ENCODE measurements around the gene FXR1. TPM values are rescaled to one million over a fixed set of nuclear protein-coding genes. Genes with fewer than 3 reads are reported as not detected.
"Not testable (repeated sequence)": the region's sequence is repeated elsewhere in the genome, so short reads cannot be mapped to it uniquely, and the experiment has no call there.

Gene FXR1
- polyA plus RNA-seq, 2 donors: 32.8 to 41.9 TPM

DNA sequence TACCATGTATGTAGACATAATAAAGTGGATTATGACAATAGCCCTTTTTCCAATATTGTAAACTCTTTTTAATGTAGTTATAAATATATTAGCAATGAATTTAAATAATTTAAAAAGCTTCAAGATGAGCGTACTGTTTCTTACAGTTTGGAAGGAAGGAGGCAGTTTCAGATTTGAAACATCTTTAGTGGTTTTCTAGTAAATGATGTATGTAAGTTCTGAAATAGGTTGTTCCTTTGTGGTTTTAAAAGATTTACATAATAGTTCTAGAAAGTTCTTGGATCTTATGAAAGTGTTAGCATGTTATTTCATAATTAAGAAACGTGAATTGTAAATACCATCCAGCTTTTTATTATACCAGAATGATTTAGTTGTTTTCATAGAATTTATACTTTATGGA lies 61.1 kb downstream of the FXR1 start:
- Histone ChIP-seq H3K36me3 (ENCODE audit: control insufficient read depth in 2 of 2, insufficient read depth in 2 of 2, low read length in 1 of 2) (peaks cover 0 to 9% of the 10 kb centered on the region in 2 donors), H3K27me3 (ENCODE audit: control insufficient read depth in 1 of 2, insufficient read depth in 2 of 2, low read length in 2 of 2) (no peaks in the 10 kb centered on the region), H3K27ac (ENCODE audit: low read depth in 2 of 2, low read length in 1 of 2) (no peak overlapping the region), H3K9me3 (ENCODE audit: control insufficient read depth in 2 of 2, insufficient read depth in 1 of 2, low read depth in 1 of 2, low read length in 1 of 2) (no peaks in the 10 kb centered on the region), H3K4me3 (ENCODE audit: low read depth in 1 of 2, low read length in 2 of 2) (no peak overlapping the region), H3K4me1 (ENCODE audit: control insufficient read depth in 2 of 2, insufficient read depth in 2 of 2, low read length in 1 of 2) (no peaks in the 10 kb centered on the region)
- 82 to 93% methylated on average over 2 of the region's 2 CpGs for WGBS, 2 donors

GRCh38 chr3:180974286-180974685 lies 61.8 kb downstream of the FXR1 start:
- Histone ChIP-seq H3K27ac (ENCODE audit: low read depth in 2 of 2, low read length in 1 of 2) (no peak overlapping the region), H3K9me3 (ENCODE audit: control insufficient read depth in 2 of 2, insufficient read depth in 1 of 2, low read depth in 1 of 2, low read length in 1 of 2) (no peaks in the 10 kb centered on the region), H3K27me3 (ENCODE audit: control insufficient read depth in 1 of 2, insufficient read depth in 2 of 2, low read length in 2 of 2) (no peaks in the 10 kb centered on the region), H3K4me3 (ENCODE audit: low read depth in 1 of 2, low read length in 2 of 2) (no peak overlapping the region), H3K4me1 (ENCODE audit: control insufficient read depth in 2 of 2, insufficient read depth in 2 of 2, low read length in 1 of 2) (no peaks in the 10 kb centered on the region), H3K36me3 (ENCODE audit: control insufficient read depth in 2 of 2, insufficient read depth in 2 of 2, low read length in 1 of 2) (peaks cover 0 to 9% of the 10 kb centered on the region in 2 donors)
- 92 to 93% methylated on average over 6 of the region's 6 CpGs for WGBS, 2 donors

- Histone ChIP-seq H3K4me3 (ENCODE audit: low read depth in 1 of 2, low read length in 2 of 2) (no peak overlapping the region), H3K27me3 (ENCODE audit: control insufficient read depth in 1 of 2, insufficient read depth in 2 of 2, low read length in 2 of 2) (no peaks in the 10 kb centered on the region), H3K9me3 (ENCODE audit: control insufficient read depth in 2 of 2, insufficient read depth in 1 of 2, low read depth in 1 of 2, low read length in 1 of 2) (no peaks in the 10 kb centered on the region), H3K36me3 (ENCODE audit: control insufficient read depth in 2 of 2, insufficient read depth in 2 of 2, low read length in 1 of 2) (peaks cover 0 to 4% of the 10 kb centered on the region in 2 donors), H3K27ac (ENCODE audit: low read depth in 2 of 2, low read length in 1 of 2) (no peak overlapping the region), H3K4me1 (ENCODE audit: control insufficient read depth in 2 of 2, insufficient read depth in 2 of 2, low read length in 1 of 2) (no peaks in the 10 kb centered on the region)
These were observed 65.0 kb downstream of the FXR1 start for GRCh38 chr3:180977498-180977897.

- Histone ChIP-seq H3K27me3 (ENCODE audit: control insufficient read depth in 1 of 2, insufficient read depth in 2 of 2, low read length in 2 of 2) (no peaks in the 10 kb centered on the region), H3K27ac (ENCODE audit: low read depth in 2 of 2, low read length in 1 of 2) (no peak overlapping the region), H3K4me3 (ENCODE audit: low read depth in 1 of 2, low read length in 2 of 2) (no peak overlapping the region), H3K9me3 (ENCODE audit: control insufficient read depth in 2 of 2, insufficient read depth in 1 of 2, low read depth in 1 of 2, low read length in 1 of 2) (no peaks in the 10 kb centered on the region), H3K36me3 (ENCODE audit: control insufficient read depth in 2 of 2, insufficient read depth in 2 of 2, low read length in 1 of 2) (peaks cover 0 to 2% of the 10 kb centered on the region in 2 donors), H3K4me1 (ENCODE audit: control insufficient read depth in 2 of 2, insufficient read depth in 2 of 2, low read length in 1 of 2) (no peaks in the 10 kb centered on the region)
These were observed 67.5 kb downstream of the FXR1 start for GRCh38 chr3:180979961-180980360.

GRCh38 chr3:180980611-180981010 lies 68.1 kb downstream of the FXR1 start:
- H3K9me3 ChIP-seq (ENCODE audit: control insufficient read depth in 2 of 2, insufficient read depth in 1 of 2, low read depth in 1 of 2, low read length in 1 of 2): no peaks in the 10 kb centered on the region
- no peaks in the 10 kb centered on the region for H3K27me3 ChIP-seq (ENCODE audit: control insufficient read depth in 1 of 2, insufficient read depth in 2 of 2, low read length in 2 of 2)
- H3K36me3 ChIP-seq (ENCODE audit: control insufficient read depth in 2 of 2, insufficient read depth in 2 of 2, low read length in 1 of 2): peaks cover 0 to 2% of the 10 kb centered on the region in 2 donors
- no peaks in the 10 kb centered on the region for H3K4me1 ChIP-seq (ENCODE audit: control insufficient read depth in 2 of 2, insufficient read depth in 2 of 2, low read length in 1 of 2)
- H3K4me3 ChIP-seq (ENCODE audit: low read depth in 1 of 2, low read length in 2 of 2): no peak overlapping the region
- no peak overlapping the region for H3K27ac ChIP-seq (ENCODE audit: low read depth in 2 of 2, low read length in 1 of 2)

GRCh38 chr3:180981912-180982311 lies 69.4 kb downstream of the FXR1 start:
- Histone ChIP-seq H3K4me3 (ENCODE audit: low read depth in 1 of 2, low read length in 2 of 2) (no peak overlapping the region), H3K27ac (ENCODE audit: low read depth in 2 of 2, low read length in 1 of 2) (no peak overlapping the region), H3K4me1 (ENCODE audit: control insufficient read depth in 2 of 2, insufficient read depth in 2 of 2, low read length in 1 of 2) (no peaks in the 10 kb centered on the region), H3K36me3 (ENCODE audit: control insufficient read depth in 2 of 2, insufficient read depth in 2 of 2, low read length in 1 of 2) (peaks cover 0 to 2% of the 10 kb centered on the region in 2 donors), H3K27me3 (ENCODE audit: control insufficient read depth in 1 of 2, insufficient read depth in 2 of 2, low read length in 2 of 2) (no peaks in the 10 kb centered on the region), H3K9me3 (ENCODE audit: control insufficient read depth in 2 of 2, insufficient read depth in 1 of 2, low read depth in 1 of 2, low read length in 1 of 2) (no peaks in the 10 kb centered on the region)
- WGBS, 2 donors: 84 to 93% methylated on average over 2 of the region's 2 CpGs

GRCh38 chr3:180983136-180983535 lies 70.7 kb downstream of the FXR1 start:
- Histone ChIP-seq H3K27me3 (ENCODE audit: control insufficient read depth in 1 of 2, insufficient read depth in 2 of 2, low read length in 2 of 2) (no peaks in the 10 kb centered on the region), H3K4me3 (ENCODE audit: low read depth in 1 of 2, low read length in 2 of 2) (no peak overlapping the region), H3K9me3 (ENCODE audit: control insufficient read depth in 2 of 2, insufficient read depth in 1 of 2, low read depth in 1 of 2, low read length in 1 of 2) (no peaks in the 10 kb centered on the region), H3K4me1 (ENCODE audit: control insufficient read depth in 2 of 2, insufficient read depth in 2 of 2, low read length in 1 of 2) (no peaks in the 10 kb centered on the region), H3K36me3 (ENCODE audit: control insufficient read depth in 2 of 2, insufficient read depth in 2 of 2, low read length in 1 of 2) (peaks cover 0 to 2% of the 10 kb centered on the region in 2 donors), H3K27ac (ENCODE audit: low read depth in 2 of 2, low read length in 1 of 2) (no peak overlapping the region)
- WGBS, 2 donors: 67 to 69% methylated on average over 2 of the region's 2 CpGs

- WGBS, 2 donors: 88 to 89% methylated on average over 10 of the region's 10 CpGs
- not testable (repeated sequence) for H3K4me1 ChIP-seq (ENCODE audit: control insufficient read depth in 2 of 2, insufficient read depth in 2 of 2, low read length in 1 of 2); H3K4me3 ChIP-seq (ENCODE audit: low read depth in 1 of 2, low read length in 2 of 2); H3K27me3 ChIP-seq (ENCODE audit: control insufficient read depth in 1 of 2, insufficient read depth in 2 of 2, low read length in 2 of 2); H3K27ac ChIP-seq (ENCODE audit: low read depth in 2 of 2, low read length in 1 of 2); H3K36me3 ChIP-seq (ENCODE audit: control insufficient read depth in 2 of 2, insufficient read depth in 2 of 2, low read length in 1 of 2); H3K9me3 ChIP-seq (ENCODE audit: control insufficient read depth in 2 of 2, insufficient read depth in 1 of 2, low read depth in 1 of 2, low read length in 1 of 2)
These were observed 73.9 kb downstream of the FXR1 start for GRCh38 chr3:180986366-180986765.

- Histone ChIP-seq H3K27me3 (ENCODE audit: control insufficient read depth in 1 of 2, insufficient read depth in 2 of 2, low read length in 2 of 2) (no peaks in the 10 kb centered on the region), H3K4me1 (ENCODE audit: control insufficient read depth in 2 of 2, insufficient read depth in 2 of 2, low read length in 1 of 2) (no peaks in the 10 kb centered on the region), H3K4me3 (ENCODE audit: low read depth in 1 of 2, low read length in 2 of 2) (no peak overlapping the region), H3K27ac (ENCODE audit: low read depth in 2 of 2, low read length in 1 of 2) (no peak overlapping the region), H3K9me3 (ENCODE audit: control insufficient read depth in 2 of 2, insufficient read depth in 1 of 2, low read depth in 1 of 2, low read length in 1 of 2) (no peaks in the 10 kb centered on the region), H3K36me3 (ENCODE audit: control insufficient read depth in 2 of 2, insufficient read depth in 2 of 2, low read length in 1 of 2) (no peaks in the 10 kb centered on the region)
- 88 to 96% methylated on average over 2 of the region's 2 CpGs for WGBS, 2 donors
These were observed 74.9 kb downstream of the FXR1 start for GRCh38 chr3:180987344-180987743.

DNA sequence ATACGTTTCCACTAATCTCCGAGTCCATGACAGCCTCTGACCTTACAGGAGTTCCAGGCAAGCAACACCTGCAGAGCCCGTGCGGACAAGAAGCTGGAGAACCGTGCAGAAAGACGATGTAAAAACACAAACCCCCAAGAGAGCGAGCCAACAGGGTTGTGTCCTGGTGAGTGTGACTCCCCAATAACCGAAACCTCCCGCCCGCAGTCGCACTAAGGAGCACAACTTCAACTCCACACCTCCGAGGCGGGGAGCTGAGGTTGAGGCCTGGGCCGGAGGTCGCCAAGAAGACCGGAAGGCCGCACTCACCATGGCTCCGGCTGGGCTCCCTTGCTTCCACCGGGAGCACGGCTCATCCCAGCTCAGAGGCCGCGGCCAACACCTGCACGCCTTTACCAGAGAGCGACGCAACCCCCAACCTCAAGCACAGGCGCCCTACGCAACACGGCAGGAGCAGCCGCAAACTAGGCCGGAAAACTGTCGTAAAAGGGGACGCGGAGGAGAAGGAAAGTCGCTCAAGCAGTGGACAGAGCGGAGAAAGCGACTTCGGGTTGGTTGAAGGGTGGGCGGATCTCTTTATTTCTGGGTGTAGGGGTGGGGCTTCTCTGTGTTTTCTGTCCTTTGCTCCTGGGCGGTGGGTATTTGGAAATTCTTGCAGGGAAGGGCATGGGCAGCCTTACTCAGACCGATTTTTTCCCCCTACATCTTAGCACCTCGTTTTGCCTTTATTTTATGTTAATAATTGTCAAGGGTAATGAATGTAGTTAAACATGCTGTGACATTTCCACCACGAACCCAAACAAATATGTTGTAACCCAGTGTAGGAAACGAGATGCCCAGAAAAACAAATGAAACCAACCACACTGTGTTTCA lies 77.1 kb downstream of the FXR1 start, which contains the start of gene DNAJC19:
DNAJC19 (minus strand) TSS at position 446 of the 873 bp plus-strand sequence; CDS start at position 312, 134 bp downstream.
- WGBS, 2 donors: 0% methylated on average over 43 of the region's 43 CpGs
- peak within 1 kb of the TSS; percentile 90 to 92 for H3K27ac ChIP-seq (ENCODE audit: low read depth in 2 of 2, low read length in 1 of 2)

More for the DNA sequence above, 77.1 kb downstream of the FXR1 start, which contains the start of gene DNAJC19:
- Histone ChIP-seq H3K4me3 (ENCODE audit: low read depth in 1 of 2, low read length in 2 of 2) (peak within 1 kb of the TSS; percentile 77 to 80), H3K36me3 (ENCODE audit: control insufficient read depth in 2 of 2, insufficient read depth in 2 of 2, low read length in 1 of 2) (no peaks in the 10 kb centered on the region), H3K9me3 (ENCODE audit: control insufficient read depth in 2 of 2, insufficient read depth in 1 of 2, low read depth in 1 of 2, low read length in 1 of 2) (no peaks in the 10 kb centered on the region), H3K4me1 (ENCODE audit: control insufficient read depth in 2 of 2, insufficient read depth in 2 of 2, low read length in 1 of 2) (no peaks in the 10 kb centered on the region), H3K27me3 (ENCODE audit: control insufficient read depth in 1 of 2, insufficient read depth in 2 of 2, low read length in 2 of 2) (no peaks in the 10 kb centered on the region)

Data from esophagus (tissue), 2 donors.